ENCODE measurements around the gene RPTOR.

Gene RPTOR

GRCh38 chr17:80846932-80847331 lies 302.3 kb downstream of the RPTOR start:
- Histone ChIP-seq H3K27me3 (ENCODE audit: insufficient read depth, low read length, poor library complexity) (no peaks in the 10 kb centered on the region), H2BK120ac (ENCODE audit: low read depth, low read length) (no peak overlapping the region), H3K4me2 (ENCODE audit: low read length) (no peak overlapping the region), H3K27ac (ENCODE audit: low read depth, low read length) (no peak overlapping the region), H3K36me3 (ENCODE audit: control insufficient read depth, insufficient read depth, low read length) (peaks cover 2% of the 10 kb centered on the region), H2BK15ac (replicated peaks; ENCODE audit: low read depth) (no peak overlapping the region), H4K8ac (ENCODE audit: low read depth, low read length) (no peak overlapping the region), H3K79me1 (ENCODE audit: low read length) (no peaks in the 10 kb centered on the region), H3K56ac (ENCODE audit: low read length) (no peak overlapping the region), H4K5ac (ENCODE audit: low read length) (no peak overlapping the region), H3K23ac (ENCODE audit: low read length) (no peak overlapping the region), H2BK5ac (ENCODE audit: low read length) (no peak overlapping the region), H3K4ac (ENCODE audit: low read depth, low read length) (no peak overlapping the region), H3K79me2 (ENCODE audit: control insufficient read depth, insufficient read depth, low read length) (no peaks in the 10 kb centered on the region), H2AK5ac (ENCODE audit: low read length) (no peak overlapping the region), H3K9ac (ENCODE audit: low read length) (no peak overlapping the region), H3K18ac (ENCODE audit: low read length) (no peak overlapping the region), H3K4me3 (ENCODE audit: low read length) (no peak overlapping the region), H3K4me1 (ENCODE audit: control insufficient read depth, low read depth, low read length) (no peaks in the 10 kb centered on the region)
- no peak for DNase-seq
- no CpG with 5 or more reads among the region's 17 CpGs for WGBS (ENCODE audit: extremely low coverage, insufficient coverage, low lambda C conversion rate)

- Histone ChIP-seq H3K27me3 (ENCODE audit: insufficient read depth, low read length, poor library complexity) (no peaks in the 10 kb centered on the region), H2BK5ac (ENCODE audit: low read length) (no peak overlapping the region), H3K56ac (ENCODE audit: low read length) (no peak overlapping the region), H3K36me3 (ENCODE audit: control insufficient read depth, insufficient read depth, low read length) (peaks cover 2% of the 10 kb centered on the region), H3K4me3 (ENCODE audit: low read length) (no peak overlapping the region), H3K79me2 (ENCODE audit: control insufficient read depth, insufficient read depth, low read length) (no peaks in the 10 kb centered on the region), H4K8ac (ENCODE audit: low read depth, low read length) (no peak overlapping the region), H3K4me1 (ENCODE audit: control insufficient read depth, low read depth, low read length) (no peaks in the 10 kb centered on the region), H2AK5ac (ENCODE audit: low read length) (no peak overlapping the region), H4K5ac (ENCODE audit: low read length) (no peak overlapping the region), H3K27ac (ENCODE audit: low read depth, low read length) (no peak overlapping the region), H3K79me1 (ENCODE audit: low read length) (no peaks in the 10 kb centered on the region), H3K4ac (ENCODE audit: low read depth, low read length) (no peak overlapping the region), H3K23ac (ENCODE audit: low read length) (no peak overlapping the region), H3K9ac (ENCODE audit: low read length) (no peak overlapping the region), H2BK120ac (ENCODE audit: low read depth, low read length) (no peak overlapping the region), H3K18ac (ENCODE audit: low read length) (no peak overlapping the region), H2BK15ac (replicated peaks; ENCODE audit: low read depth) (no peak overlapping the region), H3K4me2 (ENCODE audit: low read length) (no peak overlapping the region)
- no peak for DNase-seq
- no CpG with 5 or more reads among the region's 28 CpGs for WGBS (ENCODE audit: extremely low coverage, insufficient coverage, low lambda C conversion rate)
These were observed 303.0 kb downstream of the RPTOR start for GRCh38 chr17:80847496-80848230.

GRCh38 chr17:80848449-80849102 lies 303.9 kb downstream of the RPTOR start:
- no peak overlapping the region for H3K18ac ChIP-seq (ENCODE audit: low read length)
- H3K9ac ChIP-seq (ENCODE audit: low read length): no peak overlapping the region
- no peak overlapping the region for H3K23ac ChIP-seq (ENCODE audit: low read length)
- H3K56ac ChIP-seq (ENCODE audit: low read length): no peak overlapping the region
- no peak overlapping the region for H2BK120ac ChIP-seq (ENCODE audit: low read depth, low read length)
- H4K8ac ChIP-seq (ENCODE audit: low read depth, low read length): no peak overlapping the region
- peaks cover 2% of the 10 kb centered on the region for H3K36me3 ChIP-seq (ENCODE audit: control insufficient read depth, insufficient read depth, low read length)
- WGBS (ENCODE audit: extremely low coverage, insufficient coverage, low lambda C conversion rate): no CpG with 5 or more reads among the region's 21 CpGs
- H3K4me1 ChIP-seq (ENCODE audit: control insufficient read depth, low read depth, low read length): no peaks in the 10 kb centered on the region
- H2BK5ac ChIP-seq (ENCODE audit: low read length): no peak overlapping the region
- no peak overlapping the region for H2BK15ac ChIP-seq (replicated peaks; ENCODE audit: low read depth)
- H3K27ac ChIP-seq (ENCODE audit: low read depth, low read length): no peak overlapping the region
- no peak overlapping the region for H4K5ac ChIP-seq (ENCODE audit: low read length)
- no peaks in the 10 kb centered on the region for H3K79me2 ChIP-seq (ENCODE audit: control insufficient read depth, insufficient read depth, low read length)
- DNase-seq: no peak
- H2AK5ac ChIP-seq (ENCODE audit: low read length): no peak overlapping the region
- no peak overlapping the region for H3K4me2 ChIP-seq (ENCODE audit: low read length)
- no peaks in the 10 kb centered on the region for H3K27me3 ChIP-seq (ENCODE audit: insufficient read depth, low read length, poor library complexity)
- no peak overlapping the region for H3K4me3 ChIP-seq (ENCODE audit: low read length)
- H3K4ac ChIP-seq (ENCODE audit: low read depth, low read length): no peak overlapping the region
- H3K79me1 ChIP-seq (ENCODE audit: low read length): no peaks in the 10 kb centered on the region

- H3K36me3 ChIP-seq (ENCODE audit: control insufficient read depth, insufficient read depth, low read length): peaks cover 2% of the 10 kb centered on the region
- no peak overlapping the region for H3K4me3 ChIP-seq (ENCODE audit: low read length)
- no peak overlapping the region for H3K27ac ChIP-seq (ENCODE audit: low read depth, low read length)
- H3K4me2 ChIP-seq (ENCODE audit: low read length): no peak overlapping the region
- H4K5ac ChIP-seq (ENCODE audit: low read length): no peak overlapping the region
- H3K79me1 ChIP-seq (ENCODE audit: low read length): no peaks in the 10 kb centered on the region
- no peak overlapping the region for H2BK120ac ChIP-seq (ENCODE audit: low read depth, low read length)
- no peak for DNase-seq
- no peak overlapping the region for H3K56ac ChIP-seq (ENCODE audit: low read length)
- no peaks in the 10 kb centered on the region for H3K4me1 ChIP-seq (ENCODE audit: control insufficient read depth, low read depth, low read length)
- no CpG with 5 or more reads among the region's 12 CpGs for WGBS (ENCODE audit: extremely low coverage, insufficient coverage, low lambda C conversion rate)
- no peaks in the 10 kb centered on the region for H3K27me3 ChIP-seq (ENCODE audit: insufficient read depth, low read length, poor library complexity)
- no peak overlapping the region for H2AK5ac ChIP-seq (ENCODE audit: low read length)
- no peak overlapping the region for H3K23ac ChIP-seq (ENCODE audit: low read length)
- no peak overlapping the region for H4K8ac ChIP-seq (ENCODE audit: low read depth, low read length)
- H3K9ac ChIP-seq (ENCODE audit: low read length): no peak overlapping the region
- H2BK15ac ChIP-seq (replicated peaks; ENCODE audit: low read depth): no peak overlapping the region
- H2BK5ac ChIP-seq (ENCODE audit: low read length): no peak overlapping the region
- no peak overlapping the region for H3K18ac ChIP-seq (ENCODE audit: low read length)
- H3K4ac ChIP-seq (ENCODE audit: low read depth, low read length): no peak overlapping the region
- H3K79me2 ChIP-seq (ENCODE audit: control insufficient read depth, insufficient read depth, low read length): no peaks in the 10 kb centered on the region
These were observed 304.5 kb downstream of the RPTOR start for GRCh38 chr17:80849119-80849518.

GRCh38 chr17:80850109-80850508 lies 305.5 kb downstream of the RPTOR start:
- H3K79me2 ChIP-seq (ENCODE audit: control insufficient read depth, insufficient read depth, low read length): no peaks in the 10 kb centered on the region
- H3K4me2 ChIP-seq (ENCODE audit: low read length): no peak overlapping the region
- no peaks in the 10 kb centered on the region for H3K4me1 ChIP-seq (ENCODE audit: control insufficient read depth, low read depth, low read length)
- H3K18ac ChIP-seq (ENCODE audit: low read length): no peak overlapping the region
- no peak overlapping the region for H2BK120ac ChIP-seq (ENCODE audit: low read depth, low read length)
- no peak overlapping the region for H3K27ac ChIP-seq (ENCODE audit: low read depth, low read length)
- DNase-seq: no peak
- H3K36me3 ChIP-seq (ENCODE audit: control insufficient read depth, insufficient read depth, low read length): peaks cover 2% of the 10 kb centered on the region
- H2AK5ac ChIP-seq (ENCODE audit: low read length): no peak overlapping the region
- no peak overlapping the region for H2BK5ac ChIP-seq (ENCODE audit: low read length)
- H3K9ac ChIP-seq (ENCODE audit: low read length): no peak overlapping the region
- no peak overlapping the region for H2BK15ac ChIP-seq (replicated peaks; ENCODE audit: low read depth)
- no peak overlapping the region for H3K4me3 ChIP-seq (ENCODE audit: low read length)
- no peak overlapping the region for H3K56ac ChIP-seq (ENCODE audit: low read length)
- H4K8ac ChIP-seq (ENCODE audit: low read depth, low read length): no peak overlapping the region
- no peak overlapping the region for H3K23ac ChIP-seq (ENCODE audit: low read length)
- no peak overlapping the region for H4K5ac ChIP-seq (ENCODE audit: low read length)
- no peaks in the 10 kb centered on the region for H3K27me3 ChIP-seq (ENCODE audit: insufficient read depth, low read length, poor library complexity)
- WGBS (ENCODE audit: extremely low coverage, insufficient coverage, low lambda C conversion rate): no CpG with 5 or more reads among the region's 9 CpGs
- no peaks in the 10 kb centered on the region for H3K79me1 ChIP-seq (ENCODE audit: low read length)
- H3K4ac ChIP-seq (ENCODE audit: low read depth, low read length): no peak overlapping the region

Data from mesendoderm (in vitro differentiated cells).